GM18505 (cell line): Measurements from ENCODE around the gene RRAGA.
"Not testable (repeated sequence)": the region's sequence is repeated elsewhere in the genome, so short reads cannot be mapped to it uniquely, and the experiment has no call there.

ENCODE experiments used
- ATAC-seq: cut with Tn5 transposase; IDR thresholded peaks from one replicate; pipeline ENCODE4 v1.9.1; 2021; ENCODE audit not compliant: unreplicated experiment
- POLR2A ChIP-seq: IDR thresholded peaks from 4 replicates; pipeline ENCODE4 v1.6.1; 2011; ENCODE audit warnings: borderline replicate concordance; ENCODE audit not compliant: insufficient read depth, insufficient read length; ENCODE audit errors: extremely low read depth

RRAGA gene

DNA sequence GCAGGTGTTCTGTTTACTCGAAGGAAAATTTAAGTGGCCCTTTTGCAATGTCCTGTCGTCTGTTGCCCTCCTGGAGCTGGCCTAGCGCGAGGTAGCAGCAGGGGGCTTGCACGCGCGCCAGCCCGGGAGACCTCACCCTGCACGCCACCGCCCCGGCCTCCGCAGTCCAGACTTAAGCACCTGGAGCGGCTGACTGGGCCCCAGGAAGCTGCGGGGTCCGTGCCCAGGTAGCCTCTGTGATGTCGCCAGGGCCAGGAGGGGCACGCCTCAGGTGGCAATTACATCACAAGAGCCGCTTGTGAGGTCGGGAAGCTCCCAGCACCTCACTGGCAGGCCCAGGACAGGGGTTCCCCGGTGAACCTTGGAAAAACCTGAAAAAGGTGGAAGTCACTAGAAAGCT lies 16.2 kb upstream of the RRAGA start, which contains the start of gene SAXO1:
Gene SAXO1, minus strand, starts transcription at position 195 of the 400 bp plus-strand sequence. CDS start 301 bp downstream, outside the sequence.
- ATAC-seq = no peak
- no peak for TF ChIP-seq POLR2A

GRCh38 chr9:19036611-19037010 lies 12.6 kb upstream of the RRAGA start:
- ATAC-seq = no peak
- TF ChIP-seq POLR2A = no peak

GRCh38 chr9:19049917-19050636 lies 850 bp downstream of the RRAGA start:
- no peak for ATAC-seq
- no peak for TF ChIP-seq POLR2A

GRCh38 chr9:19050637-19051591 lies 1.7 kb downstream of the RRAGA start:
- ATAC-seq = no peak

DNA sequence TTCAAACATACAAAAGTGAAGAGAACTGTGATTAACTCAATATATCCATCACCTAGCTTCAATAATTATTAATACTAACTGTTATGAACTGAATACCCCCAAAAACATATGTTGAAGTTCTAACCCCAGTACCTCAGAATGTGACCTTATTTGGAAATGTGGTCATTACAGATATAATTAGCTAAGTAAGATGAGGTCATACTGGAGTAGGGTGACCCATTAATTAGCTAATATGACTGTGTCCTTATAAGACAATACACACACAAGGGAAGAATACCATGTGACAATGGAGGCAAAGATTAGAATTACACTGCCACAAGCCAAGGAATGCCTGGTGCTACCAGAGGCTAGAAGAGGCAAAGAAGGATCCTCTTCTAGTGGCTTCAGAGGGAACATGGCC lies 7.8 kb downstream of the RRAGA start:
- TF ChIP-seq POLR2A = no peak
- ATAC-seq = no peak

More at GRCh38 chr9:19050637-19051591, 1.7 kb downstream of the RRAGA start:
- no peak for TF ChIP-seq POLR2A

GRCh38 chr9:19074229-19074628 lies 25.0 kb downstream of the RRAGA start:
- ATAC-seq = no peak
- no peak for TF ChIP-seq POLR2A

DNA sequence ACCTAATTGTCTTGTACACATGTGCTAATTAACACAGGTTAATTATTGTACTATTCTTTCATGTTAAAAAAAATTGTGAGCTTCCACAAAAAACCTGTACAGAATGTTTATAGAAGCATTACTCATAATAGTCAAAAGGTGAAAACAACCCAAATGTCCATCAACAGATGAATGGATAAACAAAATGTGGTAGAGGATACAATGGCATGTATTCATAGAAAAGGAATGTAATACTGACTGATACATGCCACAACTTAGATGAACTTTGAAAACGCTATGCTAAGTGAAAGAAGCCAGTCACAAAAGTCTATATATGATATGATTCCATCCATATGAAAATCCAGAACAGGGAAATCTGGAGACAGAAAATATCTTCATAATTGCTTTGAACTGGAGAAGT lies 25.6 kb downstream of the RRAGA start:
- TF ChIP-seq POLR2A = no peak
- no peak for ATAC-seq

DNA sequence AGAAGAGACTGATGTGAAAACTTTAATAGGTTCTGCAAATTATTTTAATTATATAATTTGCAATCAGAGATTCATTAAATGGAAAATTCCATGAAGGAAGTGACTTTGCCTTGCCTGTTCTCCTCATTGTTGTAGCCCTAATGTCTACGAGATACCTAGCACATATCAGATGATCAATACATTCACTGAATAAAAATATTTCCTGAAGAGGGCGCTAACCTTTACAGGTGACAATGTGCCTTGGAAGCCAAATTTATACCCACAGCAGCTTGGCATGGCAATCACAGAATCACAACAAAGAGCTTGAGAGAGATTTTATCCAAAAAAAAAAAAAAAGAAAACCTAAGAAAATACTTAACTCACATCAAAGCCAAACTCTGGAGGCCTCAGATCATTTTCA lies 36.1 kb downstream of the RRAGA start:
- no peak for ATAC-seq
- no peak for TF ChIP-seq POLR2A

- no peak for TF ChIP-seq POLR2A
- ATAC-seq = no peak
These were observed 38.1 kb downstream of the RRAGA start for GRCh38 chr9:19087106-19088000.

GRCh38 chr9:19097431-19097830 lies 48.2 kb downstream of the RRAGA start:
- not testable (repeated sequence) for ATAC-seq
